Osteoblast (primary cell): ENCODE results near the gene ASB14. TPM values are rescaled to one million over a fixed set of nuclear protein-coding genes. Genes with fewer than 3 reads are reported as not detected.
"Not testable (repeated sequence)": the region's sequence is repeated elsewhere in the genome, so short reads cannot be mapped to it uniquely, and the experiment has no call there.

Experiments
- DNase-seq: peaks from one replicate; pipeline ENCODE4 v3.0.0; 2011; ENCODE audit warnings: low spot score, mixed read lengths; ENCODE audit not compliant: insufficient read length; ENCODE audit errors: missing footprints
- H2AFZ ChIP-seq: 2 replicates; pipeline ENCODE4 v1.6.0; 2011; ENCODE audit warnings: mild to moderate bottlenecking, low read length
- H3K27ac ChIP-seq: 2 replicates; pipeline ENCODE4 v1.5.1; 2011; ENCODE audit warnings: mild to moderate bottlenecking, low read depth, low read length, moderate library complexity
- H3K27me3 ChIP-seq: 2 replicates; pipeline ENCODE4 v1.6.0; 2012; ENCODE audit warnings: mild to moderate bottlenecking, control low read depth, inconsistent platforms, low read length, moderate library complexity; ENCODE audit not compliant: insufficient read depth
- H3K36me3 ChIP-seq: 2 replicates; pipeline ENCODE4 v1.5.1; 2011; ENCODE audit warnings: mild to moderate bottlenecking, low read length, control low read depth, moderate library complexity; ENCODE audit not compliant: insufficient read depth
- H3K4me1 ChIP-seq: 2 replicates; pipeline ENCODE4 v1.5.1; 2011; ENCODE audit warnings: mild to moderate bottlenecking, low read length, control low read depth, moderate library complexity; ENCODE audit not compliant: insufficient read depth
- H3K4me2 ChIP-seq: 2 replicates; pipeline ENCODE4 v1.6.0; 2011; ENCODE audit warnings: mild to moderate bottlenecking, low read length; ENCODE audit not compliant: insufficient read depth
- H3K4me3 ChIP-seq: fragments of 200-600 bp; sonication (generic); 3 replicates; pipeline ENCODE4 v1.5.1; 2012; ENCODE audit warnings: mild to moderate bottlenecking, low read length, inconsistent platforms; ENCODE audit not compliant: insufficient read depth
- H3K79me2 ChIP-seq: 2 replicates; pipeline ENCODE4 v1.6.0; 2012; ENCODE audit warnings: mild to moderate bottlenecking, low read length, control low read depth, inconsistent platforms; ENCODE audit not compliant: insufficient read depth
- H3K9me3 ChIP-seq: 2 replicates; pipeline ENCODE4 v1.5.1; 2011; ENCODE audit warnings: low read depth, low read length, control low read depth
- H4K20me1 ChIP-seq: 2 replicates; pipeline ENCODE4 v1.6.0; 2012; ENCODE audit warnings: mild to moderate bottlenecking, low read length, control low read depth; ENCODE audit not compliant: insufficient read depth
- total RNA-seq: library from RNA; depleted of rRNA; stranded (reverse); fragments of >200 nt; gene quantifications from 2 replicates; pipeline ENCODE4 v1.2.3, GENCODE V29; 2012
- TF ChIP-seq, protein P1 (sequence below): IDR thresholded peaks from 2 replicates; pipeline ENCODE4 v1.5.1; 2011; ENCODE audit warnings: mild to moderate bottlenecking, low read depth, low read length, moderate library complexity; ENCODE audit errors: extremely low read depth

The ASB14 gene
- not detected in 2 replicates for total RNA-seq

DNA sequence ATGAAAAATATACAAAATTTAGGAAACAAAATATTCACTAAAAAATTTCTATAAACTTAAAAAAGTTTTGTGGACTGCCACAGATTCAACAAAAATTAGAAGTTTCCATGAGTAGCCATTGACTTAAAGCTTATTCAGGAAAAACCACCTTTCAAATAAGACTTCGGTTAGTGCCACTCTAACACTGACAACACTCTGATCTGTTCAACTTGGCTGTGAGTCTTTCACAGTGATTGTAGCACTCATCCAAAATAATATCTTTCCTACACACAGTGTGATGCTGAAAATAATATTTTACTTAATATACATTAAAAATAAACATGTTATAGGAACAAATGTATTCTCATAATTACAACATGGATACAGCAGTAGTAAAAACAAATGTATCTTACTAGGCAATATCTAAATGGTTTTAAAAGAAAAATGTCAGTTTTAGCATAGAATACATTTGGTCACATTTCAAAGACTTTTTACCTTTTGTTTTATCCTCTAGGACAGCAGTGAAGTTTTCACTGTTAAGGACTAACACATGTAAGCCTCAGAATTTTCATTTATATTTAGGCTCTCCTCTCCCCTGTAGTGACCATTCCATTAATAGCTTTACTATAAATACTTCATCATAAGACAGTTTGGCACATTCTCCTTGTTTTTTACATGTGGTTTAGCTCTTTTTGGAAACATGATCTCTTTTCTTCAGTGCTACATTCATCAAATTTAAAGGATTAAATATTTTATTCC is at the start of gene ASB14:
TSS of gene ASB14 (minus strand) at position 527 of the 738 bp plus-strand sequence. CDS start 652 bp downstream, outside the sequence.
- no peak for DNase-seq
- no peaks in the 10 kb centered on the region for H3K27me3 ChIP-seq
- H4K20me1 ChIP-seq = no peaks in the 10 kb centered on the region

DNA sequence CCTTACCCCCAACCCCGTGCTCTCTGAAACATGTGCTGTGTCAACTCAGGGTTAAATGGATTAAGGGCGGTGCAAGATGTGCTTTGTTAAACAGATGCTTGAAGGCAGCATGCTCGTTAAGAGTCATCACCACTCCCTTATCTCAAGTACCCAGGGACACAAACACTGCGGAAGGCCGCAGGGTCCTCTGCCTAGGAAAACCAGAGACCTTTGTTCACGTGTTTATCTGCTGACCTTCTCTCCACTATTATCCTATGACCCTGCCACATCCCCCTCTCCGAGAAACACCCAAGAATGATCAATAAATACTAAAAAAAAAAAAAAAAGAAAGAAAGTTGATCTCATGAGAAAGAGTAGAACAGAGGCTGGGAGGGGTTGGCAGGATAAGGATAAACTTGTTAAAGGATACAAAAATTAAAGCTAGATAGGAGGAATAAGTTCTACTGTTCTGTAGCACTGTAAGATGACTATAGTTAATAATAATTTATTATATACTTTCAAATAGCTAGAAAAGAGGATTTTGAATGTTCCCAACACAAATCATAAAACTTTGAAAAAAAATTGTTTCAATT is 46.7 kb upstream of the ASB14 start:
- not testable (repeated sequence) for H2AFZ ChIP-seq, H3K4me2 ChIP-seq, H3K36me3 ChIP-seq, H3K79me2 ChIP-seq, H3K4me3 ChIP-seq, H3K4me1 ChIP-seq, H4K20me1 ChIP-seq, H3K27ac ChIP-seq, H3K27me3 ChIP-seq, DNase-seq, H3K9me3 ChIP-seq

More for the DNA sequence above, at the start of gene ASB14:
- H3K4me2 ChIP-seq = no peak within 1 kb of the TSS
- no peaks in the 10 kb centered on the region for H3K36me3 ChIP-seq
- no peaks in the 10 kb centered on the region for H3K79me2 ChIP-seq
- no peaks in the 10 kb centered on the region for H3K4me1 ChIP-seq
- H2AFZ ChIP-seq = no peak within 1 kb of the TSS
- H3K4me3 ChIP-seq = no peak within 1 kb of the TSS
- H3K9me3 ChIP-seq = no peaks in the 10 kb centered on the region
- no peak within 1 kb of the TSS for H3K27ac ChIP-seq
- TF ChIP-seq, protein P1, sequence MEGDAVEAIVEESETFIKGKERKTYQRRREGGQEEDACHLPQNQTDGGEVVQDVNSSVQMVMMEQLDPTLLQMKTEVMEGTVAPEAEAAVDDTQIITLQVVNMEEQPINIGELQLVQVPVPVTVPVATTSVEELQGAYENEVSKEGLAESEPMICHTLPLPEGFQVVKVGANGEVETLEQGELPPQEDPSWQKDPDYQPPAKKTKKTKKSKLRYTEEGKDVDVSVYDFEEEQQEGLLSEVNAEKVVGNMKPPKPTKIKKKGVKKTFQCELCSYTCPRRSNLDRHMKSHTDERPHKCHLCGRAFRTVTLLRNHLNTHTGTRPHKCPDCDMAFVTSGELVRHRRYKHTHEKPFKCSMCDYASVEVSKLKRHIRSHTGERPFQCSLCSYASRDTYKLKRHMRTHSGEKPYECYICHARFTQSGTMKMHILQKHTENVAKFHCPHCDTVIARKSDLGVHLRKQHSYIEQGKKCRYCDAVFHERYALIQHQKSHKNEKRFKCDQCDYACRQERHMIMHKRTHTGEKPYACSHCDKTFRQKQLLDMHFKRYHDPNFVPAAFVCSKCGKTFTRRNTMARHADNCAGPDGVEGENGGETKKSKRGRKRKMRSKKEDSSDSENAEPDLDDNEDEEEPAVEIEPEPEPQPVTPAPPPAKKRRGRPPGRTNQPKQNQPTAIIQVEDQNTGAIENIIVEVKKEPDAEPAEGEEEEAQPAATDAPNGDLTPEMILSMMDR = no peak

DNA sequence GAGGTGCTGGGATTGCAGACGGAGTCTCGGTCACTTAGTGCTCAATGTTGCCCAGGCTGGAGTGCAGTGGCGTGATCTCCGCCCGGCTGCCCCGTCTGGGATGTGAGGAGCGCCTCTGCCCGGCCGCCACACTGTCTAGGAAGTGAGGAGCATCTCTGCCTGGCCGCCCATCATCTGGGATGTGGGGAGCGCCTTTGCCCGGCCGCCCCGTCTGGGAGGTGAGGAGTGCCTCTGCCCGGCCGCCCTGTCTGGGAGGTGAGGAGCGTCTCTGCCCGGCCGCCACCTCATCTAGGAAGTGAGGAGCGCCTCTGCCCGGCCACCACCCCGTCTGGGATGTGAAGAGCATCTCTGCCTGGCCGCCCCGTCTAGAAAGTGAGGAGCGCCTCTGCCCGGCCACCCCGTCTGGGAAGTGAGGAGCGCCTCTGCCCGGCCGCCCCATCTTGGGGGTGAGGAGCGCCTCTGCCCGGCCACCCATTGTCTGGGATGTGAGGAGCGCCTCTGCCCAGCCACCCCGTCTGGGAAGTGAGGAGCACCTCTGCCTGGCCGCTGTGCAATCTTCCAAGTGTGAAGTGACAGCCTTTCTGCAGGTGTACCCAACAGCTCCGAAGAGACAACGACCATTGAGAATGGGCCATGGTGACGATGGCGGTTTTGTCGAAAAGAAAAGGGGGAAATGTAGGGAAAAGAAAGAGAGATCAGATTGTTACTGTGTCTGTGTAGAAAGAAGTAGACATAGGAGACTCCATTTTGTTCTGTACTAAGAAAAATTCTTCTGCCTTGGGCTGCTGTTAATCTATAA is 46.0 kb upstream of the ASB14 start:
- H3K9me3 ChIP-seq, H4K20me1 ChIP-seq, H3K27me3 ChIP-seq, H2AFZ ChIP-seq, H3K4me1 ChIP-seq, H3K4me2 ChIP-seq, H3K4me3 ChIP-seq, H3K27ac ChIP-seq, DNase-seq, H3K36me3 ChIP-seq, H3K79me2 ChIP-seq: not testable (repeated sequence)

DNA sequence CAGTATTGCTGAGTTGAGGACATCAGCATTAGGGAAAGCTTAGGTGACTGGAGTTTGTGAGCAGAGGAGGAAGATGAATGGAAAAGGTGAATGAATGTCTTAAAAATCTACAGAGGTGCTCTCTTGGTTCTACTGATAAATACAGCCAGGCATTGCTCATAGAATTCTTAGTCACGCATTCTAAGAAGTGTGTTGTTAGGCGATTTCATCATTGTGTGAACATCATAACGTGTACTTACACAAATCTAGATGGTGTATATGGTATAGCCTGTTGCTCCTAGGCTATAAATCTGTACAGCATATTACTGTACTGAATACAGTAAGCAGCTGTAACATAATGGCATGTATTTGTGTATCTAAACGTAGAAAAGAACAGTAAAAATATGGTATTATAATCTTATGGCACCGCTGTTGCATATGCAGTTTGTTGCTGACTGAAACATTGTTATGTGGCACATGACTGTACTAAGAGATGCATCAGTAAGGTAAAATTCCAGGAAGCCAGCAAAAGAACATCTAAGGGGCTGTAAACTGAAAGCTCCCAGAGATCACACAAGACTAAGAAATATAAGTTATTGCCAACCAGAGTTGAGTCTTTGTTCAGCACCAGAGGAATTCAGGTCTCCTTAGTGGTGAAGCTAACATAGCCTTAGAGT is 42.9 kb upstream of the ASB14 start:
- TF ChIP-seq, protein P1 = no peak
- H2AFZ ChIP-seq = no peak overlapping the region

More for the DNA sequence above, 42.9 kb upstream of the ASB14 start:
- Histone ChIP-seq H3K4me2 (no peak overlapping the region), H3K27me3 (peaks cover 4% of the 10 kb centered on the region), H3K4me3 (no peak overlapping the region), H3K36me3 (no peaks in the 10 kb centered on the region), H3K4me1 (no peaks in the 10 kb centered on the region), H3K27ac (no peak overlapping the region), H3K9me3 (no peaks in the 10 kb centered on the region), H3K79me2 (no peaks in the 10 kb centered on the region), H4K20me1 (no peaks in the 10 kb centered on the region)
- DNase-seq = no peak
